ENCODE results near the gene MPPE1.
"Not testable (repeated sequence)": the region's sequence is repeated elsewhere in the genome, so short reads cannot be mapped to it uniquely, and the experiment has no call there.

The MPPE1 gene

GRCh38 chr18:11901826-11902438, 6.2 kb downstream of the MPPE1 start:
- no peak for TF ChIP-seq CTCF (IDR thresholded peaks at IDR 0.05; ENCODE audit: low read depth, low read length)
- no peak for DNase-seq (ENCODE audit: extremely low read depth, low read depth)

- TF ChIP-seq CTCF (IDR thresholded peaks at IDR 0.05; ENCODE audit: low read depth, low read length), result no peak
- no peak for DNase-seq (ENCODE audit: extremely low read depth, low read depth)
These were observed 9.1 kb downstream of the MPPE1 start for GRCh38 chr18:11899063-11899462.

- TF ChIP-seq CTCF (IDR thresholded peaks at IDR 0.05; ENCODE audit: low read depth, low read length), result no peak
These were observed 10.3 kb downstream of the MPPE1 start for GRCh38 chr18:11897781-11898180.

GRCh38 chr18:11892438-11892837, 15.7 kb downstream of the MPPE1 start:
- not testable (repeated sequence) for DNase-seq (ENCODE audit: extremely low read depth, low read depth)

More at GRCh38 chr18:11897781-11898180, 10.3 kb downstream of the MPPE1 start:
- no peak for DNase-seq (ENCODE audit: extremely low read depth, low read depth)

- TF ChIP-seq CTCF (IDR thresholded peaks at IDR 0.05; ENCODE audit: low read depth, low read length), result no peak
- no peak for DNase-seq (ENCODE audit: extremely low read depth, low read depth)
These were observed 16.4 kb downstream of the MPPE1 start for GRCh38 chr18:11891737-11892136.

GRCh38 chr18:11889284-11889683, 18.8 kb downstream of the MPPE1 start:
- no peak for DNase-seq (ENCODE audit: extremely low read depth, low read depth)
- no peak for TF ChIP-seq CTCF (IDR thresholded peaks at IDR 0.05; ENCODE audit: low read depth, low read length)

GRCh38 chr18:11888726-11889125, 19.4 kb downstream of the MPPE1 start:
- DNase-seq (ENCODE audit: extremely low read depth, low read depth), result no peak
- TF ChIP-seq CTCF (IDR thresholded peaks at IDR 0.05; ENCODE audit: low read depth, low read length), result no peak

Measured in AG09319 (cell line).